Parathyroid adenoma (tissue), 2 donors: Measurements from ENCODE around the gene MRPL43.

Experiments used
- H2AFZ ChIP-seq: fragments of 300-600 bp; sonication (generic); one replicate; pipeline ENCODE4 v1.7.0; 2017; ENCODE audit warnings: antibody characterized with exemption, mild to moderate bottlenecking
- H3K27ac ChIP-seq: fragments of 300-600 bp; sonication (generic); one replicate; pipeline ENCODE4 v1.7.0; 2017
- H3K27me3 ChIP-seq: fragments of 300-600 bp; sonication (generic); one replicate; pipeline ENCODE4 v1.7.0; 2017; ENCODE audit warnings: low read length; ENCODE audit not compliant: control insufficient read depth, insufficient read depth
- H3K36me3 ChIP-seq: fragments of 300-600 bp; sonication (generic); one replicate; pipeline ENCODE4 v1.7.0; 2017; ENCODE audit warnings: low read length; ENCODE audit not compliant: control insufficient read depth, insufficient read depth
- H3K4me1 ChIP-seq: fragments of 300-600 bp; sonication (generic); one replicate; pipeline ENCODE4 v1.7.0; 2017; ENCODE audit warnings: control low read depth
- H3K4me2 ChIP-seq: fragments of 300-600 bp; sonication (generic); one replicate; pipeline ENCODE4 v1.7.0; 2017; ENCODE audit warnings: low read length
- H3K4me3 ChIP-seq: fragments of 300-600 bp; sonication (generic); one replicate; pipeline ENCODE4 v1.7.0; 2017; ENCODE audit warnings: low read depth, low read length
- H3K79me2 ChIP-seq: fragments of 300-600 bp; sonication (generic); one replicate; pipeline ENCODE4 v1.7.0; 2017; ENCODE audit warnings: control low read depth
- H3K9ac ChIP-seq: fragments of 300-600 bp; sonication (generic); one replicate; pipeline ENCODE4 v1.7.0; 2017; ENCODE audit warnings: mild to moderate bottlenecking
- H3K9me3 ChIP-seq: fragments of 300-600 bp; sonication (generic); one replicate; pipeline ENCODE4 v1.7.0; 2017; ENCODE audit warnings: low read length; ENCODE audit not compliant: control insufficient read depth
- TF ChIP-seq, protein P1 (sequence below): fragments of 300-600 bp; sonication (generic); IDR thresholded peaks from one replicate; pipeline ENCODE4 v1.7.0; 2017; ENCODE audit warnings: antibody characterized with exemption, mild to moderate bottlenecking
- donor health status: primary hyperparathyroidism.

The MRPL43 gene

DNA sequence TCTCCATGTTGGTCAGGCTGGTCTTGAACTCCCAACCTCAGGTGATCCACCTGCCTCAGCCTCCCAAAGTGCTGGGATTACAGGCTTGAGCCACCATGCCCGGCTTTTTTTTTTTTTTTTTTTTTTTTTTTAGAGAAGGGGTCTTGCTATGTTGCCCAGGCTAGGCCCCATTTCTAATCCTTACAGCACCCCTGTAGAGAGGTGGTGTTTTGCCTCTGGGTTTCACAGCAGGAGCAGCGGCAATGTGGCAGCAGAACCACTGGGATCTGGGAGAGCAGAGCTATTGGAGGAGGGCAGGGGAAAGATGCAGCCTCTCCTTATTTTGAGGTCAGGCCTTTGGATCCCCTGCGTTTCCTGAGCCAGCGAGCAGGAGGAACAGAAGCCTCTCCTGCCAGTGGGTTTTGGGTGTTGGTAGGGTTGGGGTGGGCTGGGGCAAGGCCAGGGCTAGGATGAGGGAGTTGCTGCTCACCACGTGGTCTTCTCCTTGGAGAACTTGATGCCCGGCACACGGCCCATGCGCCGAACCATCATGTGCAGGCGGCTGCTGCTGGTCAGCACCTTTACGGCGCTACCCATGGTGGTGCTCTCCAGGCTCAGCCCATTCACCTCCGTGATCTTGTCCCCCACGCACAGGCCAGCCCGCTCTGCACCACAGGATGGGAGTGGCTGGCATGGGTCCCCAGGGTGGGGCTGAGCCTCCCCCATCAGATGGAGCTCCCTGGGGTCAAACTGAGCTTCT is 35.8 kb upstream of the MRPL43 start:
- Histone ChIP-seq H3K36me3 (no peaks in the 10 kb centered on the region), H3K4me1 (no peaks in the 10 kb centered on the region), H3K27ac (no peak overlapping the region), H3K9ac (no peak overlapping the region), H3K4me2 (no peak overlapping the region), H3K79me2 (no peaks in the 10 kb centered on the region), H3K9me3 (no peaks in the 10 kb centered on the region), H3K4me3 (no peak overlapping the region), H3K27me3 (no peaks in the 10 kb centered on the region), H2AFZ (no peak overlapping the region)
- TF ChIP-seq, protein P1, sequence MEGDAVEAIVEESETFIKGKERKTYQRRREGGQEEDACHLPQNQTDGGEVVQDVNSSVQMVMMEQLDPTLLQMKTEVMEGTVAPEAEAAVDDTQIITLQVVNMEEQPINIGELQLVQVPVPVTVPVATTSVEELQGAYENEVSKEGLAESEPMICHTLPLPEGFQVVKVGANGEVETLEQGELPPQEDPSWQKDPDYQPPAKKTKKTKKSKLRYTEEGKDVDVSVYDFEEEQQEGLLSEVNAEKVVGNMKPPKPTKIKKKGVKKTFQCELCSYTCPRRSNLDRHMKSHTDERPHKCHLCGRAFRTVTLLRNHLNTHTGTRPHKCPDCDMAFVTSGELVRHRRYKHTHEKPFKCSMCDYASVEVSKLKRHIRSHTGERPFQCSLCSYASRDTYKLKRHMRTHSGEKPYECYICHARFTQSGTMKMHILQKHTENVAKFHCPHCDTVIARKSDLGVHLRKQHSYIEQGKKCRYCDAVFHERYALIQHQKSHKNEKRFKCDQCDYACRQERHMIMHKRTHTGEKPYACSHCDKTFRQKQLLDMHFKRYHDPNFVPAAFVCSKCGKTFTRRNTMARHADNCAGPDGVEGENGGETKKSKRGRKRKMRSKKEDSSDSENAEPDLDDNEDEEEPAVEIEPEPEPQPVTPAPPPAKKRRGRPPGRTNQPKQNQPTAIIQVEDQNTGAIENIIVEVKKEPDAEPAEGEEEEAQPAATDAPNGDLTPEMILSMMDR, result no peak

DNA sequence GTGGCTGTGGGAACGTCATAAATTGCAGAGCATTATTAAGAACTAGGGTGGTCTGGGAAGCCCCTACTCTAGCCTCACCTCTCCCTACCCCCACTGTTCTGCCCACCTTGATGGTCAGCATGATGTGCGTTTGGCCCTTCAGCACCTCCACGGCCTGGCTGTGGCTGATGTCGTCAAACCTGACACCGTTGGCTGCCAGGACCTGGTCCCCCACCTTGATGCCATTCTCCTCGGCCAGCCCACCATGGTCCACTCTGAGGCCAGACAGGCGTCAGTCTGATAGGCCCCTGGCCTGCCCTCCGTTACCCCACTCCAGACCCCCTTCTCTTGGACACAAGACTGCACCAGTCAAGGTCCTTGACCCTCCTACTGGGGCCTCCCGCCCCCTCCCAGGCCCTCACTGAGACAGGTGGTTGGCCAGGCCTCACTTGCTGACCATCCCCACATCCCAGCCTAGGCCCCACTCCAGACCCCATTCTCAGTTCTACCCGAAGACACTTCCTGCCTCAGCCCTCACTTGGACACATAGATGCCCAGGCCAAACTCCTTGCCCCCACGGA is 34.5 kb upstream of the MRPL43 start:
- Histone ChIP-seq H2AFZ (no peak overlapping the region), H3K4me1 (no peaks in the 10 kb centered on the region), H3K79me2 (no peaks in the 10 kb centered on the region), H3K4me2 (no peak overlapping the region), H3K9ac (no peak overlapping the region), H3K27me3 (no peaks in the 10 kb centered on the region), H3K27ac (no peak overlapping the region), H3K36me3 (no peaks in the 10 kb centered on the region), H3K4me3 (no peak overlapping the region), H3K9me3 (no peaks in the 10 kb centered on the region)
- TF ChIP-seq, protein P1, result no peak

- Histone ChIP-seq H3K4me2 (no peak overlapping the region), H3K4me3 (no peak overlapping the region), H3K27me3 (no peaks in the 10 kb centered on the region), H2AFZ (no peak overlapping the region), H3K9ac (no peak overlapping the region), H3K79me2 (no peaks in the 10 kb centered on the region), H3K36me3 (no peaks in the 10 kb centered on the region), H3K27ac (no peak overlapping the region), H3K9me3 (no peaks in the 10 kb centered on the region), H3K4me1 (no peaks in the 10 kb centered on the region)
- TF ChIP-seq, protein P1, result no peak
These were observed 33.9 kb upstream of the MRPL43 start for GRCh38 chr10:101021239-101021638.

GRCh38 chr10:101020427-101021075 is 33.3 kb upstream of the MRPL43 start:
- H3K27me3 ChIP-seq, result no peaks in the 10 kb centered on the region
- no peak overlapping the region for H3K27ac ChIP-seq
- H3K9ac ChIP-seq, result no peak overlapping the region
- H3K36me3 ChIP-seq, result no peaks in the 10 kb centered on the region
- H3K4me2 ChIP-seq, result no peak overlapping the region
- H3K9me3 ChIP-seq, result no peaks in the 10 kb centered on the region
- TF ChIP-seq, protein P1, result no peak
- no peaks in the 10 kb centered on the region for H3K79me2 ChIP-seq
- H3K4me3 ChIP-seq, result no peak overlapping the region
- no peaks in the 10 kb centered on the region for H3K4me1 ChIP-seq
- H2AFZ ChIP-seq, result no peak overlapping the region
